Activated CD8-positive, alpha-beta memory T cell treated with anti-CD3 and anti-CD28 coated beads, Interleukin-2, amount 50 U/mL, for 1 hour (primary cell): Measurements from ENCODE around the gene RYR2.

Experiments
- DNase-seq: peaks from one replicate; pipeline ENCODE4 v3.0.0-alpha.2; 2020; ENCODE audit errors: extremely low read depth

Gene RYR2

GRCh38 chr1:237032029-237032428 lies 10.0 kb upstream of the RYR2 start:
- no peak for DNase-seq

GRCh38 chr1:237033061-237033460 lies 8.9 kb upstream of the RYR2 start:
- DNase-seq = no peak

GRCh38 chr1:237033804-237034203 lies 8.2 kb upstream of the RYR2 start:
- no peak for DNase-seq

DNA sequence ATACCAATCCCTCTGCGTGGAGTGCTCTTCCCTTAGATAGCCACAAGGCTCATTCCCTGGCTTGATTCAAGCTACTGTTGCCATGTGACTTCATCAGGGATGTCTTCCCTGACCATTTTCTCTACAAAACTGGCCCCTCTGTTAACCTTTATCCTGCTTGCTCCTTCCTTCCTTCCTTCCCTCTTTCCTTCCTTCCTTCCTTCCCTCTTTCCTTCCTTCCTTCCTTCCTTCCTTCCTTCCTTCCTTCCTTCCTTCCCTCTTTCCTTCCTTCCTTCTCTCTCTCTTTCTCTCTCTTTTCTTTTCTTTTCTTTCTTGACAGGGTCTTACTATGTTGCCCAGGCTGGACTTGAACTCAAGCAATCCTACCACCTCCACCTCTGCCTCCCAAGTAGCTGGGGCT lies 6.2 kb upstream of the RYR2 start:
- no peak for DNase-seq

- DNase-seq = no peak
Measured at GRCh38 chr1:237038211-237038610, 3.8 kb upstream of the RYR2 start.

DNA sequence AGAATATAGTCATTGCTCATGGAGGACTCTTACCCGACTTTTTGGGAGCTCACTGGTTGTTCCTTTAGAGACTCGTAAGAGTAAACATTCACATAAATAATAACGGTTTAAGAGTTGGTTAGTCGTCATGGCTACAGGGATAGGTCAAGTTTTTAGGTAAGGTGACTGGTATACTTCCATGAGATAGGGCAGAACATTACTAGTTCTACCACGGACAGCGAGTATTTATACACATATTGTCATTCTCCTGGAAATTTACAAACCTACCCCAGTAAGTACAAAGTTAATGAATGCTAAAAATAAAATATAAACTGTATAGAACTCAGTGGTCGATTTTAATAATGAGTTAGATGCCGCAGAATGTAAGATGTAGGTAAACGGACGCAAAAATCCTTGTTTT lies 1.2 kb upstream of the RYR2 start:
- DNase-seq = no peak

- DNase-seq = no peak
Measured at GRCh38 chr1:237041461-237041794, 556 bp upstream of the RYR2 start.

DNA sequence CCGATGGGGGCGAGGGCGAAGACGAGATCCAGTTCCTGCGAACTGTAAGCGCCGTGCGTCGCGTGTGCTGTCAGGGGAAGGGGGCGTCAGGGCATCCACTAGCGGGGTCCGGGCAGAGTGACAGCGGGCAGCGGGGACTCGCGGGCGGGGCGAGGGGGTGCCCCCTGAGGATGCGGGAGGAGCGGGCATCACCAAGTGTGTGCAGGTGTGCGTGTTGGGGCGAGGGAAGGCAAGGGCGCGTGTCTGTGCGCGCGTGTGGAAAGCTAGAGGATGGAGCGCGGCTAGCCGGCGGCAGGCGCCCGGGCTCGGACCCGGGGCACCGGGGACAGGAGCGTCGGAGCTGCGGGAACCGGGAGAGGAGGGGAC lies 525 bp downstream of the RYR2 start:
- DNase-seq = no peak

GRCh38 chr1:237042892-237043576 lies 1.1 kb downstream of the RYR2 start:
- no peak for DNase-seq

- DNase-seq = no peak
Measured at GRCh38 chr1:237043846-237044636, 2.1 kb downstream of the RYR2 start.

DNA sequence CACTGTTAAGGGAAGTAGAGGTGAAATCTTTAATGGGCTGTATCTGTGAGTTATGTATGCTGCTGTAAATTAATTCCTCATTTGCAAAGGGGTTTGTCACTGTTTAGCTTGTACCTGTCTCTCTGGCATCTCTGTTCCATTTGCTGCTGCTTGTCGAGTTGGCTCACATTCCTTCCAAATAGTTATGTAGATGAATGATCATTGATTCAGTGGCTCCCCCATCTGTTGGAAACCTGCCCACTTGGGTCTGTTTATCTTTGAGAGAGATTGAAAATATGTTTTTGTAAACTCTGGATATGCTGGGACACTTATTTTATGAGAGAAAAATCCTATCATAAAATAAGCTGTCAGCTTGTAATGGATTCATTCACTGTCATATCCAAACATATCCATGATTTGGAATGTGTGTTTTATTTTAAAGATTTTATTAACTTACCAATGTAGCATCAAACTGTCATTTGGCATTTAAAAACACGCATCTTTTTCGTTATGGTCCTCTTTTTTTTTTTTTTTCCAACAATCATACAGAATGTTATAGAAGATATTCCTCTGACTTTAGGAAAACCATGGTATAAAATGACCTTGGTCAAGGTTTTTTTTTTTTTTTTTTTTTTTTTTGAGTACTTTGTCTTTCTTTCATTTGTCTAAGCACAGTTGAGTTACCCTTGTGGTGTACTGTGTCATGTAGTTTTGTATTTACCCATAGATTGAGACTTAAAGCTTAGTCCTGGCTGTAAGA lies 3.5 kb downstream of the RYR2 start:
- no peak for DNase-seq

- DNase-seq = no peak
Measured at GRCh38 chr1:237048803-237049202, 6.8 kb downstream of the RYR2 start.

DNA sequence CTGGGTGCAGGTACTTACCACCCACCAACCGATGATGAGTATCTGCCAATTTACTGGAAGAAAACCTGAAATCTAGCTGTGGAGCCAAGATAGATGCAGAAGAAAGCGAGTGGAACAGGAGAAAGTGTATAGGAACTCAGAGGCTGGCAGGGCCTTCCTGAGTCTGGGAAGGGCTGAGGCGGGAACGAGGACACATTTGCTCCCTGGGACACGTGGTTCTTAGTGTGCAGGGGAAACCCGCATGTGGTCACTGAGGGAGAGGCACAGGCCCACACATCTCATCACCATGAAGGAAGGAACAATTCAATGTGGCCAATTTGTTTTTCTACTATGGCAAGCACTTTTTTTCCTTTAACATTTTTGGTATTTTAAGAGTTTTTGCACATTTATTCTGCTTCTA lies 8.2 kb downstream of the RYR2 start:
- DNase-seq = no peak

DNA sequence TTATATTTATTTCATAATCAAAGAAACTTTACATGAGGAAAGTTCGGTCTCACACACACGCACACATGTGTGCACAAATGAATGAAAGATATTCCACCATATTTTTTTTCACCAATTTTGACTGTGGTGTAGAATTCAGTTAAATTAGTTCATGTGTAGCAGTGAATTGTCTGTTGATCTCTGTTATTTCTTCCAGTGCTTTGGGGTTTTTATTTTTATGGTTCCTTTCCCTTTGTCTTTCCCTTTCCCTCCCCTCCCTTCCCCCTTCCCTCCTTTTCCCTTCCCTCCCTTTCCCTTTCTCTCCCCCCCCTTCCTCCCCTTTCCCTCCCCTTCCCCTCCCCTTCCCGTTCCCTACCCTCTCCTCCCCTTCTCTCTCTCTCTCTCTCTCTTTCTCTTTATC lies 8.9 kb downstream of the RYR2 start:
- DNase-seq = no peak

GRCh38 chr1:237054313-237054712 lies 12.3 kb downstream of the RYR2 start:
- DNase-seq = no peak

DNA sequence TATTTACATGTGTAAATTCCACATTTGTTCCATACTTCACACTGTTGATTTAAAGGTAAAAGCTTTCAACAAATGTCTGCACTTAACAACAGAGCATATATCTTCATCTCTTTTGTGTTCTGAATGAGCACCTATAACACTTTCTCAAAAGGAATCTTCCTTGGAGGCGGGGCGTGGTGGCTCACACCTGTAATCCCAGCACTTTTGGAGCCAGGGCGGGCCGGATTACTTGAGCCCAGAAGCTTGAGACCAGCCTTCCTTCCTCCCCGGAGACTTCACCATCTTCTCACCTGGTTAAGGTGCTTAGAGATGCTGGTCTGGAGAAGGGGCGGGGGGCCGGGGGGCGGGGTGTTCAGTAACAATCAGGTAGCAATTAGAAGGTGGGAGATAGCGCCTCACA lies 16.5 kb downstream of the RYR2 start:
- no peak for DNase-seq

GRCh38 chr1:237059244-237059643 lies 17.3 kb downstream of the RYR2 start:
- no peak for DNase-seq

GRCh38 chr1:237062976-237063375 lies 21.0 kb downstream of the RYR2 start:
- no peak for DNase-seq

DNA sequence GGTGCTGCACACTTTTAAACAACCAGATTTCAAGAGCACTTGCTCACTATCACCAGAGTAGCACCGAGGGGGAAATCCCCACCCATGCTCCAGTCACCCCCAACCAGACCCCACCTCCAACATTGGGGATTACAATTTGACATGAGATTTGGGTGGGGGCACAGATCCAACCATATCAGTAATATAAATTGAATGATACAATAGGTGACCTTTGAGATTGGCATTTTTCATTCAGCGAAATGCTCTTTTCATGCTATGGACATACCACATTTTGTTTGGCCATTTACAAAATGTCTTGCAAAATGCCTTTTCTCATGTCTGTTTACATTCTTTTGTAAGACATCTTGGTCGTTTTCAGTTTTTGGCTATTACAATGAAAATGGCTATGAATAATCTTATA lies 23.9 kb downstream of the RYR2 start:
- no peak for DNase-seq

- DNase-seq = no peak
Measured at GRCh38 chr1:237070519-237070918, 28.5 kb downstream of the RYR2 start.

- DNase-seq = no peak
Measured at GRCh38 chr1:237071641-237072420, 29.8 kb downstream of the RYR2 start.
